Measurements from ENCODE around the gene GPHB5.
A peak's percentile ranks its signal among the peaks of the same experiment; 100 is the strongest.
"Not testable (repeated sequence)": the region's sequence is repeated elsewhere in the genome, so short reads cannot be mapped to it uniquely, and the experiment has no call there.

Gene GPHB5, protein sequence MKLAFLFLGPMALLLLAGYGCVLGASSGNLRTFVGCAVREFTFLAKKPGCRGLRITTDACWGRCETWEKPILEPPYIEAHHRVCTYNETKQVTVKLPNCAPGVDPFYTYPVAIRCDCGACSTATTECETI

DNA sequence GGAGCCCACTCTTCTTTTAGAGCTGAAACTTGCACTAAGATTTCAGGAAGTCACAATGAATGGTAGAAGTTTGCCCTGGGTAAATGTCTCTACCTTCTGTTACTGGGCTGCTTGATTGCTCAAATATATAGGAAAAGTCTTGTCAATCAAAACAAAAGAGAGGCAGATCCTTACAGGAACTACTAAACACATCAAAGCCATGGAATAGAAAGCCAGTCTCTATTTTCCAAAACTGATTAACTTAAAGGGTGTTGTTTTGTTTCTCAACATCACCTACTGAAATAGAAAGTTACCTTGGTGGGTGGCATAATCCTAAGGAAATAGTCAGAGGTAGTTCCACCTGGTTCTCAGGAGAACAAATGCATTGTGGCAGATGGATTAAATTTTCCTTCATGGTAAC lies at the start of gene GPHB5:
GPHB5 (minus strand) TSS at position 101 of the 400 bp plus-strand sequence. CDS start 1,086 bp downstream, outside the sequence.
- no peak for DNase-seq

DNA sequence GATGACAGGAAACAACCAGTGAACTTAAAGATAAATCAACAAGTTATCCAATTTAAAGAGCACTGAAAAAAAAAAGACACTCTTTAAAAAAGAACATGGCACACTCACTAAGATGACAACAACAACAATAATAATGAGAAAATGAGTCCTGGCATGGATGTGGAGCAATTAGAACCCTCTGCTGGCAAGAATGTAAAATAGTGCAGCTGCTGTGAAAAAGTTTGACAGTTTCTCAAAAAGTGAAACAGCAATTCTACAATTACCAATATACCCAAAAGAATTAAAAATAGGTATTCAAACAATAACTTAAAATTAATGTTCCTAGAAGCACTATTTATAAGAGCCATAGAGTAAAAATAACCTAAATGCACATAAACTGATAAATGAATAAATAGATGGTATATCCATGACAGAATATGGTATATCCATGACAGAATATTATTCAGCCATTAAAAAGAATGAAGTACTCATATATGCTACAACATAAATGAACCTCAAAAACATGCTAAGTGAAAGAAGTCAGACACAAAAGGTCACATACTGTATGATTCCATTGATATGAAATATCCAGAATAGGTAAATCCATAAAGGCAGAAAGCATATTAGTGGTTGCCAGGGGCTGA lies 49.1 kb upstream of the GPHB5 start:
- DNase-seq = no peak

DNA sequence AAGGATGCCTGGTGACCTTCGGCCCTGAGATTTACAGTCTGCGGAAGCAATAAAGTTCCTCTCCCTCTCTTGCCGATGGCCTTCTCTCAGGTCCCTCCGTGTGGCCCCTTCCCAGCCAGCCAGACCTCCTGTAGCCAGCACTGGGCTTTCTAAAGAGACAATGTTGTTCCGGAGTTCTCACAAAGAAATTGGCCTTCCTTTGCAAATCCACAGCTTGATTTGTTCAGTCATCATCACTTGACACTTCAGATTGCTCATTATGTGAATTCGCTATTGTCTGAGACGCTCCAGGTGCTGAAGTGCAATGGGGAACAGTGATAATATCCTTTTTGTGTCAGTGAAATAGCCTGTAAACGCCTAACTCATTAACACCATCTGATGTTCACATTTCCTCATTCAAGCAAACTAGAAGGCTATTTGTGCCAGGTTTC lies 43.7 kb upstream of the GPHB5 start:
- DNase-seq = no peak

GRCh38 chr14:63361790-63362189 lies 43.1 kb upstream of the GPHB5 start:
- no peak for DNase-seq

DNA sequence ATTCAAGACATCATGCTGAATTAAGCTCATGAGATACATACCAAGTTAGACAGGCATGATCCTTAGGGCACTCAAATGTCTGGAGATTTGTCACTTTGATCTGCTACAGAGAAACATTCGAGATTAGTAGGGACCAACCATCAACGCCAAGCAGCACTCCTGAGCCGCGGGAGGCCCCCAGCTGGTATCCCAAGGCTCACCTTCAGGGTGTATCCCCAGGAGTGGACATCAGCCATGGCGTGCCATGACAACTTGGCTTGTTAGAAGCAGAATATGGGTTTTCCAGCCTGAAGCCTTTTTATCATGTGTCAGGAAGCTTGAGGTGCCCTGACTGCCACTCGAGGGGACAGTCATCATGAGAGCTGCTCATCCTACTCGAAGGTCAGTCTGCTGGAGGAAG lies 39.1 kb upstream of the GPHB5 start:
- DNase-seq = no peak

DNA sequence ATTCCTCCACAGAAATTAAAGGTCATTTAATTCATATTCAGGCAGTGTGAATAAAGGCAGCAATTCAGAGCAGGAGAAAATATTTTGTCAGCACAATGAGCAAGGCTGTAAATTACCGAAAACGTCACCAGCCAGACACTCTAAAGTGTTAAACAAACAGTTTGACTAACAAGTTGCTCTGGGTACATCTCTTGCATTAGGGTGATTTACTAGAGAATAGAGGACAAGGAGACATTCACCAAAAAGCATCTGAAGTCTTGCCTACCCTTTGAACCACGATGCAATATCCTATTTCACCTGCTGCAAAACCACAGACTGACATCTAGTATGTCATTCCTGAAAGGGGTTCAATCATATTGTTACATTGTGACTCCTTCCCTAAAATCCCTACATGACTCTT lies 27.1 kb upstream of the GPHB5 start:
- DNase-seq = no peak

- DNase-seq = no peak
Measured at GRCh38 chr14:63344336-63344735, 25.6 kb upstream of the GPHB5 start.

DNA sequence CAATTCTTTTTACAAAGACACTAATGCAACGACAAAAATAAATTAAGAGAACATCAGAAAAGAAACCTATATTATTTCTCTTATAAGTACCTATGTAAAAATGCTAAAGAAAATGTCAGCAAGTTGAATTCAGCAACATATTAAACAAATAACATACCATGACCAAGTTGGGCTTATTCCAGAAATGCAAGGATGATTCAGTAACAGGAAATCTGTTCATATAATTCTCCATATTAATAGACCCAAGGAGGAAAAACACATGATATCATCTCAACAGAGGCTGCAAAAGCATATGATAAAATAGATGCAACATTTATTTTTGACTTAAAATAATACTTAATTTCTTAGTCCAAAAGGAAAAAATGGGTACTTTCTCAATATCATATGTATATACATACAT lies 25.1 kb upstream of the GPHB5 start:
- no peak for DNase-seq

- DNase-seq = no peak
Measured at GRCh38 chr14:63342371-63342770, 23.6 kb upstream of the GPHB5 start.

DNA sequence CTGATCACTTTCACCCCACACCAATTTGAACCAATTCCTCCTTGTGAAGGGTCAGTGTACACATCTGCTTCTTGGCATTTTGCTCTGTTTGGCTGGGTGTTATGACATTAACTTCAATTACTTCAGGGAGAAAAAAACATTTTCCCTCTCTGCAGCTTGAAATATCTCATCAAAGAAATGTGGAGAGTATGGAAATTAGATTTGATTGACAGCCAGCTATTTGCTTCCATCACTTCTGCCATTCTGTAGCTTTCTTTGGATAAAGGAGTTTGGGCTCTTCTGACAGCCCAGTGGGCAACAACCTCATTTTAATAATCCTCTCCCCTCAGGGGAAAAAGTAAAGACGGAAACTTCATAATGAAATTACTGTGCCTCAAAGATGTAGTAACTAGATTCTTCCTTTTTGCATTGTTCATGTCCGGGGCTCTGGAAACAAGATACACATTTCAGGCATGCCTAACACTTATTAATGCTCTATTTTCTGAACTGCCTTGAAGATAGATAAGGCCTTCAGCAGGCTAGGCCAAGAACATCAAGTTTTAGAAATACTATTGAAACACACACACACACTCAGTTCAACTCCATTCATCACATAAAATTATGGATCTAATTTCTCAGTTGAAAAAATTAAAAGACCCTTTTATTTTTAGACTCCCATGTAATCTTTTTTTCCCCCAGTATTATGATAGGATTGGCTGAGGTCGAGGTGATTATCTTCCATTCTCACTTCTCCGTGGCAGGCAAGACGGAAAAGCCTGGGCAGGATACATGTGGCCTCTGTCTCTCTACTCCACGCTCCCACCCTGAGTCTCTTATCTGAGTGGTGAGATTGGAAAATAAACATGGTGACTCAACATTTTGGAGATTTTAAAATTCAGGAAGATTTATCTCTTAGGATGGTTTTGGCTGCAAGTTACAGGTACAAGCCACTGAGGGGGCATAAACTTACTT lies 10.3 kb upstream of the GPHB5 start:
- no peak for DNase-seq

DNA sequence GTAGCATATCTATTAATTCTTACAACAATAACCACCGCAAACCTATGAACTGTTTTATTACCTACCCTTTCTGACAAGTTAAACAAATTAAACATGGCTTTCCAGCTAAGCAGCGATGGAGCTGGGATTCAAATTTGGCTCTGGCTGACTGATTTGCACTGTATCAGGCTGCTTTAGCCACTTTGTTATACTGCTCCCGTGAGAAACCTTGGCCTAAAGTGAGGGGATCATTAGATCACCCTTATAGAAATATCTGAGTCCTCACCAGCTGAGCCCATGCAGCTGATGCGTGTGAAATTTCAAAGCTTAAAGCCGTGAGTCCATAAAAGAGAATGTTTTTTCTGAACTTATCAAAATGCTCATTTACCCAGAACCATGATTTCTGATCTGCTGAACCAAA lies 8.1 kb upstream of the GPHB5 start:
- no peak for DNase-seq

DNA sequence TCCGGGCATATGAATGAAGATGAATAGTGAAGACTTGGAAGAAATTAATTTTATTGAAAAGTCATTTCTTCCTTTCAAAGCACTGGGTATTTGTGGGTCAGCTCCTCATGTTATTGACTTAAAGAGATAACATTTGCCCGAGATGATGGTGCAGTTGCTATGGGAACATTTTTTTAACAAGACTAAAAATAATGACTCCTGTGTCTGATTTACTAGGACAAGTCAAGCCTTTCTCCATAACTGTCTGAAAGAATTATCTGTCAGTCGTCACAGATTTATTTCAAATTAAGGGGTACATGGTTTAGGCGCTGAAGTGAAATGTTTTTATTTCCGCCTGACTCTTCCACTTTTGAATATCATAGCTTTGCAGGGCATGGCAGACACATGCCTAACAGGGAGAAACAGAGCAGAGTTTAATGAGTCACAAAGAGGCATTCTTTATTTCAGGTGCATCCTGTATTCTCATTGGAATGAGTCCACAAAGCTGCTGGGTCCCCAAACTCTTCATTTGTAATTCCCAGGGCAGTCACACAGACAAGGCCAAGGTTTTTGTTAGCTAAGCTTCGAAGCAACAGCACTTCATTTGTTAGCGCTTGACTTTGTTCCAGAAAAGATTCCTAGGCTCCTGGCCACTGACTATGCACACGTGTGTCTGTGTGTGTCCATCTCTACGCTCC lies 4.3 kb upstream of the GPHB5 start:
- no peak for DNase-seq

DNA sequence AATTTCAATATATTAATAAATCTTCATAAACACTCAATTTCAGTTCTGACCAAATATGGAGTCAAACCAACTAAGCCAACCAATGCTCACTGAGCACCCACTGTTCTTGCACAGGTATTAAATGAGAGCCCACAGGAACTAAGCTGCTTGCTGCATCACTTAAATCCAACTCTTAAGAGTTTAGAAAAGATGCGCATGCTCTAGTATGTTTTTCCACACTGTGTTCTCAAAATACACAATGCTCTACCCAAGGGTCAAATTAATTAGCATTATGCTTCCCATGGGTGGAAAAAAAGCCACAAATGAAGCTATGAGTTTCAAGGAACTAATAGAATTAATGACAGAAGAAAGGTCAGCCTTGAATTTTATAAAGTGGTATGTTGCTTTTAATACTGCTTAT lies 3.7 kb upstream of the GPHB5 start:
- DNase-seq = no peak

DNA sequence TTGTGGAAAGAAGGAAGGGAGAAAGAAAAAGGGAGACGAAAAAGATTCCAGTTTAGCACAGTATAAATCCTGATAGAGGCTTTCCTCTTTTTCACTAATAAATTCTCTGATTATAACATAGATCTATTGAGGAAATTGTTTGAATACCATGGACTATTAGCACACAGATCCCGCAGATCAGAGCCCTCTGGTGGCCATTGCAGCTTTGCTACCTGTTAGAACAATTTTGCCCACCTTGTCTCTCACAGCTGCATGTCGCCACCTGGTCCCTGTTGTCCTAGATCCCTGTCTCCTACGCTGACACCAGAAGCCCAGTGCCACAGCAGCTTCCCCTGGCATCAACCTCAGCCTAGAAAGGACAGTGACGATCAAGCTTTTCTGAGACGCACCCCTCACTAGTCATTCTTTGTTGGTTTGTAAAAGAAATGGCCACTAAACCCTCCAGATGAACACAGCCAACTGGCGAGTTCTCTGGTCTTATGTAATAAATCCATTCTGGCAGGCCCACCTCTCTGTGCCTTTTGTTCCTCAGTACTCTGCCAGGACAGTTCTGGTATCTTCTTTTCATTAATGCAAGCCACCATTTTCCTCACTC lies 9.9 kb downstream of the GPHB5 start:
- DNase-seq = peak; percentile 6

- DNase-seq = not testable (repeated sequence)
Measured at GRCh38 chr14:63304429-63304828, 14.3 kb downstream of the GPHB5 start.

GRCh38 chr14:63301891-63302534 lies 16.7 kb downstream of the GPHB5 start:
- DNase-seq = no peak

- no peak for DNase-seq
Measured at GRCh38 chr14:63300854-63301253, 17.9 kb downstream of the GPHB5 start.

DNA sequence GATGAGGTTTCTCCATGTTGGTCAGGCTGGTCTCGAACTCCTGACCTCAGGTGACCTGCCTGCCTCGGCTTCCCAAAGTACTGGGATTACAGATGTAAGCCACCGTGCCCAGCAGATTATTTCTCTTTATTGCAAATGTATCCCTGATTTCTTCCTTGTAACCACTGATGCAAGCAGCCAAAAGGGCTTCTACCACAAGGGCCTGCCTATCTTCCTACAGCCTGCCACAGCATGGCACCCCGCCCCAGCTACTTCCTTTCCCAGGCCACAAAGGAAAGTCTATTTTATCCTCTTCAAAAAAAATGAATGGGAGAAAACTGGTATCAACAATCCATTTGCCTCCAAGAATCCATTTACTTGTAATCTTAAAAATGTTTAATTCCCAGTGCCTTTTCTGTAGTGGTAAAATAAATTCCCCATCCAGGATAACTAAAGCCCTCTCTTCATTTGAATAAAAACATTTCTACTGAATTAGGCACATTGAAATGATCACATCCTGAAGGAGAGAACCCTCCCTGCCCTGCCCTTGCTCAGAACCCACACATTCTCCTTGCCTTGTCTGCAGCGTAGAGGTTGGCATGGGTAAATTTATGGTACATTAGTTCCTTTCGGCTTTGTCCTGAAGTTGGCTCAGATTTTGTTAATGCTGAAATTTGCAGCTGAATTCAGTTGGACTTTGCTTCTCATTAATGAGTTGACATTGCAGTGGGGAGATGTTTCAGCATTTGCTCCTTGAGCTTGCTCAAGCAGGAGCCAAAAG lies 19.2 kb downstream of the GPHB5 start:
- DNase-seq = no peak

- no peak for DNase-seq
Measured at GRCh38 chr14:63297372-63298063, 21.2 kb downstream of the GPHB5 start.

- no peak for DNase-seq
Measured at GRCh38 chr14:63296060-63296563, 22.6 kb downstream of the GPHB5 start.

DNA sequence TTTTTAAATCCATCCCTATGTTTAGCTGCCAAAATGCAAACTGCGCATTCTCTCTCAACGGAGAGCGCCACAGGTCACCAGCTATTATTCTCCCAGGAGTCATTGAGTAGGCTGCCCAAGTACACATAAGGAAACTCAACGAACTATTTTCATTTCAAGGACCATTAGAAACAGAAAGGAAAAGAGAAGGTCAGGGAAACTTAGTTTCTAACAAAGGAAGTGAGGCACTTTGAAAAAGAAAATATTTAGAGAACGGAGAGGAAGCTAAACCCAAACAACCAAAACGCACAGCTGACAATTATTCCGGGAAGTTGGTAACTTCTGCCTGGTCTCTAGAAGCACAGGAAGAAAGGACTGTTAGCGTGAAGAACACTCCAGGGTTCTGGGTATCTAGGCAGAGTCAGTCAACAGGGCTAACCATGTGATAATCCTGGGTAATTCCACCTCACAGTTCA lies 23.5 kb downstream of the GPHB5 start:
- DNase-seq = no peak
